Transverse colon (tissue), 4 donors: Measurements from ENCODE around the gene ZDHHC7. TPM values are rescaled to one million over a fixed set of nuclear protein-coding genes. Genes with fewer than 3 reads are reported as not detected.

Experiments used
- DNase-seq: peaks from one replicate; pipeline ENCODE4 v3.0.0-alpha.2; 2019
- H3K27ac ChIP-seq, 4 donors: fragments of 200-600 bp; sonication (generic); 2 replicates each; pipeline ENCODE4 v1.5.1; 2016 to 2018; ENCODE audit warnings: inconsistent platforms in 4 of 4
- H3K27me3 ChIP-seq: fragments of 200-600 bp; sonication (generic); 2 replicates; pipeline ENCODE4 v1.5.1; 2017; ENCODE audit warnings: inconsistent platforms
- H3K36me3 ChIP-seq, 4 donors: fragments of 200-600 bp; sonication (generic); 2 replicates each; pipeline ENCODE4 v1.5.1; 2017 to 2019; ENCODE audit warnings: inconsistent platforms in 4 of 4
- H3K4me1 ChIP-seq, 4 donors: fragments of 200-600 bp; sonication (generic); 2 replicates each; pipeline ENCODE4 v1.5.1; 2017 to 2020; ENCODE audit warnings: inconsistent platforms in 4 of 4
- H3K4me3 ChIP-seq, 4 donors: fragments of 200-600 bp; sonication (generic); 1 replicate in 1 of 4; 2 replicates in 3 of 4; pipeline versions ENCODE4 v1.5.1 to v1.6.1; 2017 to 2019; ENCODE audit warnings: inconsistent platforms in 4 of 4
- H3K9me3 ChIP-seq, 2 donors: fragments of 200-600 bp; sonication (generic); 2 replicates each; pipeline ENCODE4 v1.5.1; 2017 to 2019; ENCODE audit warnings: inconsistent platforms in 2 of 2
- EP300 ChIP-seq: sonication (generic); formaldehyde crosslinking; IDR thresholded peaks from one replicate; pipeline ENCODE4 v1.6.1; 2017; ENCODE audit warnings: antibody characterized with exemption, low read depth
- POLR2A ChIP-seq: fragments of 450-650 bp; IDR thresholded peaks from one replicate; pipeline ENCODE4 v1.6.1; 2016; ENCODE audit warnings: antibody characterized with exemption, mild to moderate bottlenecking, moderate library complexity
- POLR2AphosphoS5 ChIP-seq, 3 donors: sonication (generic); formaldehyde crosslinking; IDR thresholded peaks; one replicate each; pipeline ENCODE4 v1.6.1; 2016; ENCODE audit warnings: antibody characterized with exemption in 3 of 3
- WGBS, 2 donors: methylation state at CpG; one replicate each; pipeline ENCODE4 v1.1.5; 2018; ENCODE audit warnings: low coverage in 1 of 2; 5-methylcytosine and 5-hydroxymethylcytosine counted together
- in situ Hi-C, 4 donors: fragments of 200-750 bp; cut with MboI; loops; one replicate each; pipeline versions ENCODE4 v1.15.0 to v1.15.1; 2017; ENCODE audit warnings: low sequenced_read_pairs in 3 of 4, low pct_ligation_motif_present in 1 of 4, low pct_unique_long_range_greater_than_20kb in 1 of 4
- intact Hi-C: fragments of 100-400 bp; cut with DNase I; formaldehyde crosslinking; loops from one replicate; pipeline ENCODE4 v1.15.1; 2023; ENCODE audit warnings: low total_unique reads
- total RNA-seq, 4 donors: library from RNA; depleted of rRNA; stranded (reverse); fragments of >200 nt; gene quantifications; one replicate each; pipeline ENCODE4 v1.1.0, GENCODE V29; 2016
- TF ChIP-seq, protein P1 (sequence below), 5 experiments: fragments of 200-600 bp in 3 of 5; fragments of 450-650 bp in 2 of 5; sonication (generic) in 3 of 5; IDR thresholded peaks; 1 replicate in 2 of 5; 2 replicates in 3 of 5; pipeline ENCODE4 v1.5.1; 2016 to 2017; ENCODE audit warnings: antibody characterized with exemption in 5 of 5, inconsistent platforms in 3 of 5, mild to moderate bottlenecking in 2 of 5, moderate library complexity in 1 of 5

The ZDHHC7 gene
- total RNA-seq, 4 donors from 2014 or later = 100 to 940 (median 120) TPM

DNA sequence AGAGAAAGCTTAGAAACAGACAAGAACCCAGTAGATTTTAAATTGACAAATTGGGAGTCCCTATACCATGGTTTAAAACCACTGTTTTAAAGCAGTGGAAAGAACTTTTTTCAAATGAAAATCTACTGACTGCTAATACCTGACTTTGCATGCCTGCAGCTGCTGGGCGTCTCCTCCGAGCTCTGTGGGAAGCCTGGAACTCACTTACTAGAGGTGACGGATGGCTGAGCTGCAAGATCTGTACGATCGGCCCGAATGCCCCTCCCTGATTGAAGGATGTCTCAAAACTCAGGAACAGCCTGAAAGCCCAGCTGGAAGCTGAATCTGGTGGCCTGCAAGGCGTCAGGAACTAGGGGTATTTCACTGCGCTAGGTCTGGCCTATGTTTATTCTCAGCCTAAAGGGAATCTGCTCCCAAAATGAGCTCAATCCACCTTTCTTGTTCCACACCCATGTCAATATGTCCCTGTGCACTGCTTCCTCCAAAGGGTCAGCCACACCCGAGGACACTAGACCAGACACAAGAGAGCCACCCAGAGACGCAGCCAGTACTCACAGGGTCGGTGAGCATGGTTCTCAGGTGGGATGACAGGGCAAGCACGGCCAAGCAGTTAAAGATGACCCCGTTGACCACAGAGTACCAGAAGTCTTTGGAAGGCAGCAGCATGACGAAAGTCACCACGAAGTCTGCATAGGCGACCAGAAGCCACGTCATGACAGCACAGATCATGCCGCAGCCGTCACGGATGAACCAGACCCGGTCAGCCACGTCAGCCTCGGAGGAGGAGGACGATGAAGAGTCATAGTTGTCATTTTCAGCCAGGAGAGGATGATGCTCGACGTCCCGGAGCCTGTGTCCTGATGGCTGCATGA, 21.4 kb downstream of the ZDHHC7 start:
- H3K27me3 ChIP-seq = no peaks in the 10 kb centered on the region
- peaks cover 0 to 25% (median 9%) of the 10 kb centered on the region in 4 donors for H3K36me3 ChIP-seq
- H3K4me1 ChIP-seq = peaks cover 29 to 41% (median 38%) of the 10 kb centered on the region in 4 donors
- H3K27ac ChIP-seq = no peak overlapping the region
- no peaks in the 10 kb centered on the region for H3K9me3 ChIP-seq
- intact Hi-C loops (no loop called here), in situ Hi-C loops (no loop called here)
- TF ChIP-seq POLR2AphosphoS5 (IDR thresholded peaks at IDR 0.05) = no peak
- TF ChIP-seq, protein P1, sequence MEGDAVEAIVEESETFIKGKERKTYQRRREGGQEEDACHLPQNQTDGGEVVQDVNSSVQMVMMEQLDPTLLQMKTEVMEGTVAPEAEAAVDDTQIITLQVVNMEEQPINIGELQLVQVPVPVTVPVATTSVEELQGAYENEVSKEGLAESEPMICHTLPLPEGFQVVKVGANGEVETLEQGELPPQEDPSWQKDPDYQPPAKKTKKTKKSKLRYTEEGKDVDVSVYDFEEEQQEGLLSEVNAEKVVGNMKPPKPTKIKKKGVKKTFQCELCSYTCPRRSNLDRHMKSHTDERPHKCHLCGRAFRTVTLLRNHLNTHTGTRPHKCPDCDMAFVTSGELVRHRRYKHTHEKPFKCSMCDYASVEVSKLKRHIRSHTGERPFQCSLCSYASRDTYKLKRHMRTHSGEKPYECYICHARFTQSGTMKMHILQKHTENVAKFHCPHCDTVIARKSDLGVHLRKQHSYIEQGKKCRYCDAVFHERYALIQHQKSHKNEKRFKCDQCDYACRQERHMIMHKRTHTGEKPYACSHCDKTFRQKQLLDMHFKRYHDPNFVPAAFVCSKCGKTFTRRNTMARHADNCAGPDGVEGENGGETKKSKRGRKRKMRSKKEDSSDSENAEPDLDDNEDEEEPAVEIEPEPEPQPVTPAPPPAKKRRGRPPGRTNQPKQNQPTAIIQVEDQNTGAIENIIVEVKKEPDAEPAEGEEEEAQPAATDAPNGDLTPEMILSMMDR (IDR thresholded peaks at IDR 0.05) = no peak
- no peak for TF ChIP-seq POLR2A
- no peak for TF ChIP-seq EP300
- no peak for DNase-seq
- no peak overlapping the region for H3K4me3 ChIP-seq
- 86% methylated on average over 27 of the region's 27 CpGs; no CpG with 5 or more reads in 1 of the 2 donors for WGBS, 2 donors

DNA sequence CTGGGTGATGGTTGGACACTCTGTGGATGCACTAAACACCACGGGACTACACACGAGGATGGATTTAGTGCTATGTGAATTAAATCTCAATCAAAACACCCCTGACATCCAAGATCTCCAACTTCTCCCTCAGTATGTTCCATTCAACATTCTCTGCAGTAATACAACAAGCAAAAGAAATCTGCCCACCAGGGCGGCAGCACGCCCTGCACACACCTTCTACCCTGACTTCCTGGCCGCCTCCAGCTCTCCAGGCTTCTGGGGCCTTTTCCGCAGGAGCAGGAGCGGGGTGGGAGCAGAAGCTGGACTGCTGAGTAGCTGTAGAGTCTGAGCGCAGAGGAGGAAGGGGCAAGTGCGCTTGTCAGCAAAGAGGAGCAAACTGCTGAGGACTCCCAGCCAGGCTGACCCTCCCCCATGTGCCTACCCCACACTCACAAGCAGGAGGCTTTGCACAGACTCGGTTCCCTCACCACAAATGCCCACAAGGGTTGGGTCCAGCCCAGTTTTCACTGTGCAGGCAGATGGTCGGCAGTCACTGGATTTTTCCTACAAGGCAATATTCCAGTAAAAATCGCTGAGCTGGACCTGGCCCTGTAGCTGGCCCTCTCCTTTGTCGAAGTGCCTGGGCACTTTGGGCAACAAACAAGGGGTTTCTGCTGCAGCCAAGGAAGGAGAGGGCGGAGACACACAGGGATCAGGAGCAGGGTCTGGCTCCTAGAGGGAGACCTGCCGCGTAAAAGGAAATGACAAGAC, 22.8 kb downstream of the ZDHHC7 start:
- no peak overlapping the region for H3K27ac ChIP-seq
- intact Hi-C loops = no loop called here
- H3K9me3 ChIP-seq = no peaks in the 10 kb centered on the region
- H3K36me3 ChIP-seq = peaks cover 0 to 25% (median 9%) of the 10 kb centered on the region in 4 donors
- no peak for DNase-seq
- no peak overlapping the region for H3K4me3 ChIP-seq
- H3K4me1 ChIP-seq = peaks cover 15 to 41% (median 30%) of the 10 kb centered on the region in 4 donors
- in situ Hi-C loops = no loop called here
- no peak for TF ChIP-seq EP300
- TF ChIP-seq POLR2A = no peak
- TF ChIP-seq POLR2AphosphoS5 (IDR thresholded peaks at IDR 0.05) = no peak
- TF ChIP-seq, protein P1 (IDR thresholded peaks at IDR 0.05) = no peak
- no peaks in the 10 kb centered on the region for H3K27me3 ChIP-seq
- 90 to 100% methylated on average over 1 to 16 of the region's 16 CpGs for WGBS, 2 donors

DNA sequence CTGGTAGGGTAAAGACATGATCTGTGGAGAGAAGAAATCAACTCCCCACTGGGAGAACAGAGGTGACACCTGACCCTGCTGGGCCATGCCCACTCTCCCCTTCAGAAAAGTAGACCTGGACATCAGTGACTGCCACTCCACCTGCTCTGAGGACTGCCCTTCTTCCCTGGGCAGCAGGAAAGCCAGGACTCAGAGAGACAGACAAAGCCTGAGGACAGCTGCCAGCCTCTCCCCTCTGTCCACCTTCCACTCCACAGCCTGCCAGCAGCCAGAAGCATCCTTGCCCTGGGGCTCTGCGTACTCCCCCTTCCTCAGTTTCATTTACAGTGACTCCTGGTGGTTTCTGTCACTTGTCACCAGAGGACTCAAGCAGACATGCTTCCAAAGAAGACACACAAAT, 24.5 kb downstream of the ZDHHC7 start:
- in situ Hi-C loops = no loop called here
- 88% methylated on average over 1 of the region's 1 CpG; no CpG with 5 or more reads in 1 of the 2 donors for WGBS, 2 donors
- intact Hi-C loops = no loop called here
- Histone ChIP-seq H3K4me3 (no peak overlapping the region), H3K27me3 (no peaks in the 10 kb centered on the region), H3K27ac (no peak overlapping the region), H3K9me3 (no peaks in the 10 kb centered on the region), H3K36me3 (peaks cover 0 to 27% (median 9%) of the 10 kb centered on the region in 4 donors), H3K4me1 (peaks cover 0 to 41% (median 27%) of the 10 kb centered on the region in 4 donors)
- TF ChIP-seq, protein P1 (IDR thresholded peaks at IDR 0.05) = no peak
- no peak for TF ChIP-seq POLR2A
- TF ChIP-seq EP300 = no peak
- TF ChIP-seq POLR2AphosphoS5 (IDR thresholded peaks at IDR 0.05) = no peak
- no peak for DNase-seq

DNA sequence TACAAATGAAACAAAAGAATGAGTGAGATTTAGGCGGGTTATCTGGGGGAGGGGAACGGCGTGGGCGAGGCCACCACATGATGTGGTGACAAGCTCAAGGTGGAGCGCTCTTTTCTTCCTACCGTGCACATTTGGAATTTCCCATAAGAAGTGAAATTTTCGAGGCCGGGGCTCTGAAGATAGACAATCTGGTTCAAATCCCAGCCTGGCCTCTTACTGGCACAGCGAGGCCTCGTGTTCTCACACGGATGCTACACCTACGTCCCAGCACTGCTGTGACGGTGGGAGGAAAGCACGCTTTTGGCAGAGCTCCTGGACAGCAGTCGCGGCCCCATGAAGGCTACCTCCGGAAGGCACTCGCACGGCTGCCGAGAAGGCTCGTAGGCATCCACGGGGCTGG, 25.2 kb downstream of the ZDHHC7 start:
- TF ChIP-seq, protein P1 (IDR thresholded peaks at IDR 0.05) = no peak
- TF ChIP-seq POLR2A (no peak), EP300 (no peak), POLR2AphosphoS5 (IDR thresholded peaks at IDR 0.05) (no peak)
- no peak for DNase-seq
- Histone ChIP-seq H3K27ac (peak overlapping the region in 2 of 4 donors; percentile 34 to 74), H3K36me3 (peaks cover 0 to 34% (median 9%) of the 10 kb centered on the region in 4 donors), H3K4me1 (peaks cover 0 to 36% (median 25%) of the 10 kb centered on the region in 4 donors), H3K4me3 (no peak overlapping the region), H3K9me3 (no peaks in the 10 kb centered on the region), H3K27me3 (no peaks in the 10 kb centered on the region)
- intact Hi-C loops = no loop called here
- in situ Hi-C loops = no loop called here
- WGBS, 2 donors = 82 to 87% methylated on average over 5 to 22 of the region's 22 CpGs
